Psoas muscle (tissue), 8 donors: ENCODE results near the gene DCC. TPM values are rescaled to one million over a fixed set of nuclear protein-coding genes. Genes with fewer than 3 reads are reported as not detected.

Source experiments
- ATAC-seq, 4 donors: fragments of 200-7000 bp; cut with Tn5 transposase; one replicate each; pipeline ENCODE4 v1.9.1; 2020; ENCODE audit warnings: moderate library complexity in 3 of 4, mild to moderate bottlenecking in 2 of 4
- DNase-seq, 2 donors: peaks; one replicate each; pipeline ENCODE4 v3.0.0-alpha.2; 2020
- H3K27ac ChIP-seq: fragments of 200-600 bp; one replicate; pipeline ENCODE4 v1.8.0; 2022
- H3K27me3 ChIP-seq, 3 donors: fragments of 200-600 bp in 1 of 3; one replicate each; pipeline versions ENCODE4 v1.6.1 to v1.8.0; 2013 to 2022; ENCODE audit warnings: low read length in 2 of 3, mild to moderate bottlenecking in 2 of 3, moderate library complexity in 1 of 3; ENCODE audit not compliant: insufficient read depth in 3 of 3
- H3K36me3 ChIP-seq, 2 donors: fragments of 200-600 bp in 1 of 2; one replicate each; pipeline versions ENCODE4 v1.6.1 to v1.8.0; 2013 to 2022; ENCODE audit warnings: low read depth in 1 of 2, mild to moderate bottlenecking in 1 of 2, moderate library complexity in 1 of 2; ENCODE audit not compliant: insufficient read depth in 1 of 2
- H3K4me1 ChIP-seq: fragments of 200-600 bp; one replicate; pipeline ENCODE4 v1.8.0; 2022
- H3K4me3 ChIP-seq: fragments of 200-600 bp; one replicate; pipeline ENCODE4 v1.8.0; 2022; ENCODE audit warnings: mild to moderate bottlenecking
- H3K9me3 ChIP-seq: fragments of 200-600 bp; one replicate; pipeline ENCODE4 v1.8.0; 2022
- CTCF ChIP-seq: fragments of 200-600 bp; IDR thresholded peaks from one replicate; pipeline ENCODE4 v1.8.0; 2022; ENCODE audit warnings: antibody characterized with exemption
- WGBS, 3 donors: extraction: QIAGEN DNeasy Blood & Tissue Kit; methylation state at CpG; one replicate each; pipeline versions ENCODE4 v1.1.6 to v1.1.7; 2013; 5-methylcytosine and 5-hydroxymethylcytosine counted together
- intact Hi-C, 2 donors: fragments of 100-400 bp; cut with DNase I; formaldehyde crosslinking; loops; one replicate each; pipeline versions ENCODE4 v1.11.0 to v1.14.2; 2022
- polyA plus RNA-seq, 3 donors: library from polyadenylated mRNA; stranded (reverse); fragments of 200-250 nt; gene quantifications; one replicate each; pipeline ENCODE4 v1.2.3, GENCODE V29; 2013
- total RNA-seq, 4 donors: library from RNA; stranded (reverse); fragmentation: NEBNext Ultra II Directional in 2 of 4; extraction: Animal tissue kit (Norgen Biotek cat#: 25700) in 2 of 4; gene quantifications; one replicate each; pipeline versions ENCODE4 v1.2.1 to v1.2.4, GENCODE V29; 2021 to 2023
- donor health status: healthy with polysubstance abuse.
- donor health status: DM: no; HTN: no; CAD: no; lungs with moderate emphysema.
- donor health status: Bipolar disorder and iron deficiency.
- donor health status: healthy.
- donor health status: DM: yes; HTN: yes; CAD: no.
- donor health status: DM: no; HTN: no; CAD: no.
- donor health status: DM: no; HTN: no; CAD: no.
- donor health status: DM: yes; HTN: yes; CAD: no.

The DCC gene
- total and polyA plus RNA-seq, 7 donors: 0.01 to 0.02 TPM; not detected in 5

GRCh38 chr18:53360501-53361443 is 1020.8 kb downstream of the DCC start:
- DNase-seq (no peak), ATAC-seq (no peak)
- H3K27ac ChIP-seq: no peak overlapping the region
- no peaks in the 10 kb centered on the region for H3K4me1 ChIP-seq
- no peaks in the 10 kb centered on the region for H3K27me3 ChIP-seq
- no peaks in the 10 kb centered on the region for H3K36me3 ChIP-seq
- no peaks in the 10 kb centered on the region for H3K9me3 ChIP-seq
- no peak overlapping the region for H3K4me3 ChIP-seq
- intact Hi-C loops: no loop called here
- WGBS, 3 donors: 69 to 73% (median 72%) methylated on average over 8 of the region's 8 CpGs
- TF ChIP-seq CTCF: no peak

- no peaks in the 10 kb centered on the region for H3K9me3 ChIP-seq
- no peak for TF ChIP-seq CTCF
- WGBS, 3 donors: 68 to 79% (median 70%) methylated on average over 2 of the region's 2 CpGs
- H3K4me1 ChIP-seq: no peaks in the 10 kb centered on the region
- DNase-seq (no peak), ATAC-seq (no peak)
- H3K36me3 ChIP-seq: no peaks in the 10 kb centered on the region
- H3K27me3 ChIP-seq: no peaks in the 10 kb centered on the region
- H3K4me3 ChIP-seq: no peak overlapping the region
- no peak overlapping the region for H3K27ac ChIP-seq
- intact Hi-C loops: no loop called here
These were observed 1035.6 kb downstream of the DCC start for GRCh38 chr18:53375621-53376020.

GRCh38 chr18:53380063-53380639 is 1040.2 kb downstream of the DCC start:
- Histone ChIP-seq H3K27ac (no peak overlapping the region), H3K4me1 (no peaks in the 10 kb centered on the region), H3K36me3 (no peaks in the 10 kb centered on the region), H3K27me3 (no peaks in the 10 kb centered on the region), H3K9me3 (no peaks in the 10 kb centered on the region), H3K4me3 (no peak overlapping the region)
- TF ChIP-seq CTCF: no peak
- 84 to 89% (median 87%) methylated on average over 1 of the region's 1 CpG for WGBS, 3 donors
- no peak for DNase-seq
- intact Hi-C loops: no loop called here
- no peak for ATAC-seq

- Histone ChIP-seq H3K4me1 (no peaks in the 10 kb centered on the region), H3K27me3 (no peaks in the 10 kb centered on the region), H3K4me3 (no peak overlapping the region), H3K9me3 (no peaks in the 10 kb centered on the region), H3K27ac (no peak overlapping the region), H3K36me3 (no peaks in the 10 kb centered on the region)
- TF ChIP-seq CTCF: no peak
- ATAC-seq (no peak), DNase-seq (no peak)
- WGBS, 3 donors: 53 to 61% (median 57%) methylated on average over 1 of the region's 1 CpG
- intact Hi-C loops: no loop called here
These were observed 1042.9 kb downstream of the DCC start for GRCh38 chr18:53382870-53383269.
